ENCODE measurements around the gene WDR41.

- TF ChIP-seq POLR2AphosphoS5 (IDR thresholded peaks at IDR 0.05; ENCODE audit: low read depth, low read length): no peak
- TF ChIP-seq SIN3A (IDR thresholded peaks at IDR 0.05; ENCODE audit: borderline replicate concordance, insufficient read depth, low read length): no peak
- TF ChIP-seq REST (IDR thresholded peaks at IDR 0.05; ENCODE audit: insufficient read depth in 1 of 2, low read depth in 2 of 2, low read length in 2 of 2): no peak
- no peak for TF ChIP-seq TAF1 (IDR thresholded peaks at IDR 0.05; ENCODE audit: borderline replicate concordance, insufficient read depth, low read length)
Measured at GRCh38 chr5:77461287-77461686, 30.8 kb downstream of the WDR41 start.

Measured in PFSK-1 (cell line).